Measurements from ENCODE around the gene MRPL16. TPM values are rescaled to one million over a fixed set of nuclear protein-coding genes. Genes with fewer than 3 reads are reported as not detected.
"Not testable (repeated sequence)": the region's sequence is repeated elsewhere in the genome, so short reads cannot be mapped to it uniquely, and the experiment has no call there.

Gene MRPL16
- 42.8 and 56.6 TPM in 2 replicates for polyA plus RNA-seq (2014; cell fraction: cytosol; rRNA removed)
- 31.6 and 32.3 TPM in 2 replicates for polyA plus RNA-seq (2014; cell fraction: nucleus; rRNA removed)

GRCh38 chr11:59810189-59810910, at the start of gene MRPL16:
TSS of gene MRPL16 (minus strand) at chr11:59810778. CDS start at chr11:59810658, 120 bp downstream.
- DNase-seq (ENCODE audit: low spot score): peak; percentile 87

GRCh38 chr11:59859673-59860072, 49.1 kb upstream of the MRPL16 start:
- DNase-seq (ENCODE audit: low spot score): no peak

GRCh38 chr11:59857439-59858434, 47.2 kb upstream of the MRPL16 start:
- DNase-seq (ENCODE audit: low spot score): no peak

GRCh38 chr11:59854871-59855270, 44.3 kb upstream of the MRPL16 start:
- DNase-seq (ENCODE audit: low spot score): no peak

- not testable (repeated sequence) for DNase-seq (ENCODE audit: low spot score)
Measured at GRCh38 chr11:59851416-59851815, 40.8 kb upstream of the MRPL16 start.

- DNase-seq (ENCODE audit: low spot score): not testable (repeated sequence)
Measured at GRCh38 chr11:59849551-59849950, 39.0 kb upstream of the MRPL16 start.

DNA sequence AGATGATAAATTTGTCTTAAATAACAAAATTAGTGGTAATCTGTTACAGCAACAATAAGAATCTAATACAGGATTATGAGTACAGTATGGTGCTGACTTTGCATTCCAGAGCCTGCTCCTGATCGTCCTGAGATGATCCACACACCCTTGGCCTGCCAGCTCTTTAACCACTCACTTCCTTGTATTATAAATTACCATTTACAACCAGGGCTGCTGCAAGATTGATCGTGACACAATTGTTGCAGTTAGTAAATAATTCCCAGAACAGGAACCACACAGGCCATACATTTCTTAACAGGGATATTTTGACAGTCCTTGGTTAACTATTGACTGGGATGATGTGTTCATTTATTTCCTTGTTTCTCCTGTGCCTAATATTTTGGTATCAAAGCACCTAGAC, 38.6 kb upstream of the MRPL16 start:
- DNase-seq (ENCODE audit: low spot score): no peak

- DNase-seq (ENCODE audit: low spot score): not testable (repeated sequence)
Measured at GRCh38 chr11:59848439-59848838, 37.9 kb upstream of the MRPL16 start.

DNA sequence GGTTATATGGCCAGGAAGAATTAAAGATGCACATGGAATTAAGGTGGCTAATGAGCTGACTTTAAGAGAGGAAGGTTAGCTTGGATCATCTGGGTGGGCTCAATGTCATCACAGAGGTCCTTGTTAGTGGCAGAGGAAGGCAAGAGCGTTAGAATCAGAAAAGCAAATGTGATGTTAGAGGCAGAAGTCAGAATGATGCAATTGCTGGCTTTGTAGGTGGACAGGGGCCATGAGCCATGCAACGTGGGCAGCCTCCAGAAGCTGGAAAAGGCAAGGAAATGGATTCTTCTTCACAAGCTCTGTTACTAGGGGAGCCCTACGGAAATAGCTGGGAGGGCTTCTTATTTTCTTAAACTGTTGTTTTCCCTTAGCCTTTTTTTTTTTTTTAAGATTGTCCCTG, 37.0 kb upstream of the MRPL16 start:
- DNase-seq (ENCODE audit: low spot score): no peak

- DNase-seq (ENCODE audit: low spot score): no peak
Measured at GRCh38 chr11:59846556-59846955, 36.0 kb upstream of the MRPL16 start.

DNA sequence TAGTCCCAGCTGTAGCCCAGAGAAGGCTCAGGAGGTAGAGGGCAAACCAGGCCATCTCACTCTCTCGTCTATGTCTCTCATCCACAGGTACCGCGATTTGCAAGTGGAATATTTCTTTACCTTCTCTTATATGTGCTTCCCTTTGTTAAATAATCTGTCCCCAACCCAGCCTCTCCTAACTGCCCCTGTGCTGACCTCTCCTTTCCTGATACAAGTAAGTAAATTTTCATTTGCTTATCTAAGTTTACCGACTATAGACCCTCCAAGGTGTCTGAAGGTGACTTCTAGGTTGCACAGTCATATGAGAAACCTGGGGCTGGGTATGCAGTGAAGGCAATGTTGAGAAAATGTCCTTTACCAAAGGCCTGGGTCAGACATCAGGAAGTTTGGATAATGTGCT, 34.8 kb upstream of the MRPL16 start, which contains the start of gene CBLIF:
Gene CBLIF (minus strand): TSS at position 101 of the 400 bp plus-strand sequence. CDS start 46 bp downstream, at position 55.
- DNase-seq (ENCODE audit: low spot score): no peak

DNA sequence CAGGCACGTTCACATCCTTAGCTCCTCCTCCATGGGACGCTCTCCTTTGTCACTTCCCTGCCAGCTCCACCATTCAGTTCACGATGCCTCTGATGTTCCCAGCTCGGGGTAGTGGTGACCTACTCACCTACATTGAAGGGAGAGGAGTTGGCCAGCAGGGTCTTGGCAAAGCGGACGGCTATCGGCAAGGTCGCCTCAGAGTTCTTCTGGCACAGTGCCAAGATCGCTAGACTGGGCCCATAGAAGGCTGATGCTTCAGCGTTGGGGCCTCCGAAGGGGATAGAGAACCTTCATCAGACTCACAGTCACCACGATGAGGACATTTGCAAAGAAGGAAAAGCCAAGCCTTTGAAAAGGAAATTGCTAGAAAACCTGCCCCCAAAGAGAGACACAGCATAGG, 31.7 kb upstream of the MRPL16 start:
- DNase-seq (ENCODE audit: low spot score): no peak

GRCh38 chr11:59841514-59841913, 30.9 kb upstream of the MRPL16 start:
- no peak for DNase-seq (ENCODE audit: low spot score)

DNA sequence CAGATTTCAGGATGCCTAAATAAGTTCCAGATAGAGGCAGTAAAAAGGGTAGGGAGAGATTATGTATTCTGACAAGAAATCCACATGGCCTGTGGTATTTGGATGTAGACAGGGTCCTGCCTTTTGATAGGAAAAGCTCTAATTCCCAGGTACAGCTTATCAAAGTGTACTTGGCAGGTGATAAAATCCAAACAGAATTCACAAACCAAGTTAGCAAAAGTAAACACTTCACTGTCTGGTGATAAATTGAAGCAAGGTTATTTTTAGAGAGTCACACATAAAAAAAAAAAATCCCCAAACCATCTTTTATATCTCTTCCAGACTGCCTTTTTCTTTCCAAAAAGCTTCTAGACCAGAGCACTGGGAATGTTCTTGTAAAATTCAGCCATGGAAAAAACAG, 29.0 kb upstream of the MRPL16 start:
- DNase-seq (ENCODE audit: low spot score): no peak

GRCh38 chr11:59833602-59834001, 23.0 kb upstream of the MRPL16 start:
- no peak for DNase-seq (ENCODE audit: low spot score)

- DNase-seq (ENCODE audit: low spot score): no peak
Measured at GRCh38 chr11:59829358-59829757, 18.8 kb upstream of the MRPL16 start.

DNA sequence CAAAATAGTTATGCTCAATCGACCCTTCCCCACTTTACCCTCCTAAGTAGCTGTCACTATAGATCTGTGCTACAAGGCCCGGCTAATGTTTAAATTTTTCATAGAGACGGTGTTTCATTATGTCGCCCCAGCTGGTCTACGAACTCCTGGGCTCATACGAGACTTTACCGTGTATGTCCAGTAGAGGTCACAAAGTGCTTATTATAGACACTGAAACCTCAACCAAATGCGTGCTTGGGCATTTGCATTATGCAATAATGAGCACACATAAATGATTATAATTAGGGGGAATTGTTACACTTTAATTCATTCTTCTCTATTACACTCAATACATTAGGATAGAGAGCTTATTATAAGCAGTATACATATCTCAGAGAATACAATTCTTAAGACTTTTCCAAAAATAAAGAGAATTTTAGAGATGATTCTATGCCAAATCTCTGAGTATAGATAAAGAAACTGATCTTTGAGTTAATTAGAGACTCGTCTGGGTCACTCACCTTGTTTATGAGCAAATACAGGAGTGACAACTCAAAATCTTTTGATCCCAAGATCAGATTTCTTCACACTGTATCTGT, 12.5 kb upstream of the MRPL16 start:
- DNase-seq (ENCODE audit: low spot score): peak; percentile 23

GRCh38 chr11:59818572-59818971, 8.0 kb upstream of the MRPL16 start:
- no peak for DNase-seq (ENCODE audit: low spot score)

- DNase-seq (ENCODE audit: low spot score): not testable (repeated sequence)
Measured at GRCh38 chr11:59816434-59816833, 5.9 kb upstream of the MRPL16 start.

GRCh38 chr11:59815754-59816153, 5.2 kb upstream of the MRPL16 start:
- no peak for DNase-seq (ENCODE audit: low spot score)

- no peak for DNase-seq (ENCODE audit: low spot score)
Measured at GRCh38 chr11:59814021-59814420, 3.4 kb upstream of the MRPL16 start.

GRCh38 chr11:59813364-59813763, 2.8 kb upstream of the MRPL16 start:
- DNase-seq (ENCODE audit: low spot score): no peak

Measured in SK-N-DZ (cell line).